ENCODE results near the gene EIF5. TPM values are rescaled to one million over a fixed set of nuclear protein-coding genes. Genes with fewer than 3 reads are reported as not detected.

EIF5 gene
- total and polyA plus RNA-seq, 2 of the 8 experiments (the other 6 are each of a cell fraction or from before 2014, with no cell fraction given): 179 to 323 TPM

DNA sequence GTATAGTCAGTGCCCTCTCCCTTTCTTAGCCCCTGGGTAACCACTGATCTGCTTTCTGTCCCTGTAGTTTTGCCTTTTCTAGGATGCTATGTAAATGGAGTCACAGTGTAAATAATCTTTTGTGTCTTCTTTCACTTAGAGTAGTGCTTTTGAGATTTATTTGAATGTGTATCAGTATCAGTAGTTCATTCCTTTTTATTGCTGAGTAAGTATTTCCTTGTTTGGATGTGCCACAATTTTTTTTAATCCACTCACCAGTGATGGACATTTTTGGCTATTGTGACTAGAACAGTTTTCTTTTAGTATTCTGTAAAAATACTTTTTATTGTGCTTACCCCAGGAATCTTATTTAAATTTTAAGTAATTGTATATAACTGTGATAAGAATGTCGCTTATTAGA is 54.6 kb downstream of the EIF5 start (continued):
- TF ChIP-seq HDAC2 (IDR thresholded peaks at IDR 0.05; ENCODE audit: borderline replicate concordance in 1 of 2, low read depth in 2 of 2, low read length in 2 of 2): no peak
- TF ChIP-seq EZH2 (IDR thresholded peaks at IDR 0.05; ENCODE audit: low read depth, low read length, severe bottlenecking): no peak
- TF ChIP-seq POLR2AphosphoS5 (IDR thresholded peaks at IDR 0.05; ENCODE audit: low read depth, low read length): no peak
- TF ChIP-seq, protein P1, sequence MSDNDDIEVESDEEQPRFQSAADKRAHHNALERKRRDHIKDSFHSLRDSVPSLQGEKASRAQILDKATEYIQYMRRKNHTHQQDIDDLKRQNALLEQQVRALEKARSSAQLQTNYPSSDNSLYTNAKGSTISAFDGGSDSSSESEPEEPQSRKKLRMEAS (IDR thresholded peaks at IDR 0.05): no peak
- TF ChIP-seq, protein P2, sequence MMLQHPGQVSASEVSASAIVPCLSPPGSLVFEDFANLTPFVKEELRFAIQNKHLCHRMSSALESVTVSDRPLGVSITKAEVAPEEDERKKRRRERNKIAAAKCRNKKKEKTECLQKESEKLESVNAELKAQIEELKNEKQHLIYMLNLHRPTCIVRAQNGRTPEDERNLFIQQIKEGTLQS (IDR thresholded peaks at IDR 0.05; ENCODE audit: insufficient read depth, low read depth, low read length): no peak
- TF ChIP-seq CREB1 (IDR thresholded peaks at IDR 0.05): no peak
- TF ChIP-seq KDM5A (IDR thresholded peaks at IDR 0.05; ENCODE audit: low read length): no peak
- TF ChIP-seq SIX5 (IDR thresholded peaks at IDR 0.05; ENCODE audit: low read depth, low read length): no peak
- TF ChIP-seq NANOG (IDR thresholded peaks at IDR 0.05; ENCODE audit: insufficient read depth, low read depth, low read length, poor library complexity, severe bottlenecking): no peak
- TF ChIP-seq CTBP2 (IDR thresholded peaks at IDR 0.05; ENCODE audit: borderline replicate concordance, insufficient read depth, insufficient read length, low read length): no peak
